ENCODE data around the gene GDPD5.

DNA sequence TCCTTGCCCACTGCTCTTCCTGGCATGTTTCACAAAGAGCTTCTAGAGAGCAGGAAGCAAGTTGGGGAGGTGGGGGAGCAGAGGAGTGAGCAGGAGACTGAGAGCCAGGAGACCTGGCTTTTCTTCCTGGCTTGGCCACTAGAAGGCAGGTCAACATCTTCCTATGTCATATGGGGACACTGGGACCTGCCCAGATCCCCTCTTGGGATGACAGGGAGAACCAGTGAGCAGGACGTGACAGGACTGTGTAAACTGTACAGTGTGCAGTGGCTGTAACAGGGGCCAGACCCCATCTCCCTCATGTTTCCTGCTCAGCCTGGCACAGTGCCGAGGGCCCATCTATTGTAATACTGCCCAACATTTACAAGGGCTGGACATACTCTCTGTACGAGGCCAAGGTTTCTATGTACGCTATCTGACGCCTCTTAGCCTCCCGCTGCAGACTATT is 29.4 kb downstream of the GDPD5 start:
- TF ChIP-seq, protein P1, sequence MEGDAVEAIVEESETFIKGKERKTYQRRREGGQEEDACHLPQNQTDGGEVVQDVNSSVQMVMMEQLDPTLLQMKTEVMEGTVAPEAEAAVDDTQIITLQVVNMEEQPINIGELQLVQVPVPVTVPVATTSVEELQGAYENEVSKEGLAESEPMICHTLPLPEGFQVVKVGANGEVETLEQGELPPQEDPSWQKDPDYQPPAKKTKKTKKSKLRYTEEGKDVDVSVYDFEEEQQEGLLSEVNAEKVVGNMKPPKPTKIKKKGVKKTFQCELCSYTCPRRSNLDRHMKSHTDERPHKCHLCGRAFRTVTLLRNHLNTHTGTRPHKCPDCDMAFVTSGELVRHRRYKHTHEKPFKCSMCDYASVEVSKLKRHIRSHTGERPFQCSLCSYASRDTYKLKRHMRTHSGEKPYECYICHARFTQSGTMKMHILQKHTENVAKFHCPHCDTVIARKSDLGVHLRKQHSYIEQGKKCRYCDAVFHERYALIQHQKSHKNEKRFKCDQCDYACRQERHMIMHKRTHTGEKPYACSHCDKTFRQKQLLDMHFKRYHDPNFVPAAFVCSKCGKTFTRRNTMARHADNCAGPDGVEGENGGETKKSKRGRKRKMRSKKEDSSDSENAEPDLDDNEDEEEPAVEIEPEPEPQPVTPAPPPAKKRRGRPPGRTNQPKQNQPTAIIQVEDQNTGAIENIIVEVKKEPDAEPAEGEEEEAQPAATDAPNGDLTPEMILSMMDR (conservative IDR thresholded peaks at IDR 0.05; ENCODE audit: low read length): no peak
- TF ChIP-seq EZH2phosphoT487 (IDR thresholded peaks at IDR 0.05; ENCODE audit: borderline replicate concordance, low read depth, low read length): no peak
